ENCODE data around the gene BCL2L11. TPM values are rescaled to one million over a fixed set of nuclear protein-coding genes. Genes with fewer than 3 reads are reported as not detected.

BCL2L11 gene
- total and polyA plus RNA-seq, 9 of the 15 experiments (the other 6 are each of a cell fraction or from before 2014, with no cell fraction given): 2.2 to 18.8 (median 5.0) TPM

DNA sequence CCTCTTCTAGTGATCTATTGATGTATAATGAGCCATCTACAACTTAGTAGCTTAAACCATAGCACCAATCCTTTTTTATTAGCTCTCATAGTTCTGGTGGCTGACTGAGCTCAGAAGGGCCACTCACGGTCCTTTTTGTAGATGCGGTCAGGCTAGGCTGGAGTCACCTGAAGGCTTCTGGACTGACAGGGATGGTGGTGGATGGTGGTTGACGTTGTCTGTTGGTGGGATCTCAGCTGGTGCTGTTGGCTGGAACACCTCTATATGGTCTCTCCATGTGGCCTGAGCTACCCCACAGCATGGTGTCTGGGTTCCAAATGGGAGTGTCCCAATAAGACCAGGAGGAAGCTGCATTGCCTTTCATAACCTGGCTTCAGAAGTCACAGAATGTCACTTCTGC lies 68.0 kb downstream of the BCL2L11 start (continued):
- TF ChIP-seq, protein P1, sequence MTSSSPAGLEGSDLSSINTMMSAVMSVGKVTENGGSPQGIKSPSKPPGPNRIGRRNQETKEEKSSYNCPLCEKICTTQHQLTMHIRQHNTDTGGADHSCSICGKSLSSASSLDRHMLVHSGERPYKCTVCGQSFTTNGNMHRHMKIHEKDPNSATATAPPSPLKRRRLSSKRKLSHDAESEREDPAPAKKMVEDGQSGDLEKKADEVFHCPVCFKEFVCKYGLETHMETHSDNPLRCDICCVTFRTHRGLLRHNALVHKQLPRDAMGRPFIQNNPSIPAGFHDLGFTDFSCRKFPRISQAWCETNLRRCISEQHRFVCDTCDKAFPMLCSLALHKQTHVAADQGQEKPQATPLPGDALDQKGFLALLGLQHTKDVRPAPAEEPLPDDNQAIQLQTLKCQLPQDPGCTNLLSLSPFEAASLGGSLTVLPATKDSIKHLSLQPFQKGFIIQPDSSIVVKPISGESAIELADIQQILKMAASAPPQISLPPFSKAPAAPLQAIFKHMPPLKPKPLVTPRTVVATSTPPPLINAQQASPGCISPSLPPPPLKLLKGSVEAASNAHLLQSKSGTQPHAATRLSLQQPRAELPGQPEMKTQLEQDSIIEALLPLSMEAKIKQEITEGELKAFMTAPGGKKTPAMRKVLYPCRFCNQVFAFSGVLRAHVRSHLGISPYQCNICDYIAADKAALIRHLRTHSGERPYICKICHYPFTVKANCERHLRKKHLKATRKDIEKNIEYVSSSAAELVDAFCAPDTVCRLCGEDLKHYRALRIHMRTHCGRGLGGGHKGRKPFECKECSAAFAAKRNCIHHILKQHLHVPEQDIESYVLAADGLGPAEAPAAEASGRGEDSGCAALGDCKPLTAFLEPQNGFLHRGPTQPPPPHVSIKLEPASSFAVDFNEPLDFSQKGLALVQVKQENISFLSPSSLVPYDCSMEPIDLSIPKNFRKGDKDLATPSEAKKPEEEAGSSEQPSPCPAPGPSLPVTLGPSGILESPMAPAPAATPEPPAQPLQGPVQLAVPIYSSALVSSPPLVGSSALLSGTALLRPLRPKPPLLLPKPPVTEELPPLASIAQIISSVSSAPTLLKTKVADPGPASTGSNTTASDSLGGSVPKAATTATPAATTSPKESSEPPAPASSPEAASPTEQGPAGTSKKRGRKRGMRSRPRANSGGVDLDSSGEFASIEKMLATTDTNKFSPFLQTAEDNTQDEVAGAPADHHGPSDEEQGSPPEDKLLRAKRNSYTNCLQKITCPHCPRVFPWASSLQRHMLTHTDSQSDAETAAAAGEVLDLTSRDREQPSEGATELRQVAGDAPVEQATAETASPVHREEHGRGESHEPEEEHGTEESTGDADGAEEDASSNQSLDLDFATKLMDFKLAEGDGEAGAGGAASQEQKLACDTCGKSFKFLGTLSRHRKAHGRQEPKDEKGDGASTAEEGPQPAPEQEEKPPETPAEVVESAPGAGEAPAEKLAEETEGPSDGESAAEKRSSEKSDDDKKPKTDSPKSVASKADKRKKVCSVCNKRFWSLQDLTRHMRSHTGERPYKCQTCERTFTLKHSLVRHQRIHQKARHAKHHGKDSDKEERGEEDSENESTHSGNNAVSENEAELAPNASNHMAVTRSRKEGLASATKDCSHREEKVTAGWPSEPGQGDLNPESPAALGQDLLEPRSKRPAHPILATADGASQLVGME (CRISPR knock-in tag; IDR thresholded peaks at IDR 0.05): no peak
- TF ChIP-seq ZNF263 (CRISPR knock-in tag; IDR thresholded peaks at IDR 0.05; ENCODE audit: borderline replicate concordance) (no peak), RAD51 (IDR thresholded peaks at IDR 0.05; ENCODE audit: borderline replicate concordance, low read depth) (no peak), TCF15 (CRISPR knock-in tag; IDR thresholded peaks at IDR 0.05) (no peak)
- TF ChIP-seq, protein P2, sequence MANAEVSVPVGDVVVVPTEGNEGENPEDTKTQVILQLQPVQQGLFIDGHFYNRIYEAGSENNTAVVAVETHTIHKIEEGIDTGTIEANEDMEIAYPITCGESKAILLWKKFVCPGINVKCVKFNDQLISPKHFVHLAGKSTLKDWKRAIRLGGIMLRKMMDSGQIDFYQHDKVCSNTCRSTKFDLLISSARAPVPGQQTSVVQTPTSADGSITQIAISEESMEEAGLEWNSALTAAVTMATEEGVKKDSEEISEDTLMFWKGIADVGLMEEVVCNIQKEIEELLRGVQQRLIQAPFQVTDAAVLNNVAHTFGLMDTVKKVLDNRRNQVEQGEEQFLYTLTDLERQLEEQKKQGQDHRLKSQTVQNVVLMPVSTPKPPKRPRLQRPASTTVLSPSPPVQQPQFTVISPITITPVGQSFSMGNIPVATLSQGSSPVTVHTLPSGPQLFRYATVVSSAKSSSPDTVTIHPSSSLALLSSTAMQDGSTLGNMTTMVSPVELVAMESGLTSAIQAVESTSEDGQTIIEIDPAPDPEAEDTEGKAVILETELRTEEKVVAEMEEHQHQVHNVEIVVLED (CRISPR knock-in tag; IDR thresholded peaks at IDR 0.05): no peak
